Muscle layer of duodenum (tissue), 2 donors: ENCODE data around the gene ASXL2.

ENCODE experiments used
- H3K27ac ChIP-seq: one replicate; pipeline ENCODE4 v1.7.0; 2013; ENCODE audit warnings: mild to moderate bottlenecking, low read length
- H3K27me3 ChIP-seq: one replicate; pipeline ENCODE4 v1.7.0; 2013; ENCODE audit warnings: low read depth, mild to moderate bottlenecking, control low read depth, low read length
- H3K36me3 ChIP-seq, 2 donors: one replicate each; pipeline ENCODE4 v1.7.0; 2013; ENCODE audit warnings: low read length in 2 of 2, control low read depth in 1 of 2, mild to moderate bottlenecking in 1 of 2; ENCODE audit not compliant: insufficient read depth in 2 of 2, control insufficient read depth in 1 of 2
- H3K4me1 ChIP-seq, 2 donors: one replicate each; pipeline ENCODE4 v1.7.0; 2013; ENCODE audit warnings: low read length in 2 of 2, mild to moderate bottlenecking in 2 of 2, control low read depth in 1 of 2, moderate library complexity in 1 of 2; ENCODE audit not compliant: insufficient read depth in 2 of 2, control insufficient read depth in 1 of 2
- H3K4me3 ChIP-seq, 2 donors: one replicate each; pipeline ENCODE4 v1.7.0; 2013; ENCODE audit warnings: low read length in 2 of 2, low read depth in 1 of 2, mild to moderate bottlenecking in 1 of 2
- H3K9me3 ChIP-seq, 2 donors: one replicate each; pipeline ENCODE4 v1.7.0; 2013; ENCODE audit warnings: low read length in 2 of 2, control low read depth in 1 of 2, mild to moderate bottlenecking in 1 of 2; ENCODE audit not compliant: control insufficient read depth in 1 of 2
- donor health status: healthy.

ASXL2 gene

GRCh38 chr2:25794544-25795276, 83.6 kb downstream of the ASXL2 start:
- no peaks in the 10 kb centered on the region for H3K27me3 ChIP-seq
- H3K4me1 ChIP-seq: peaks cover 0 to 3% of the 10 kb centered on the region in 2 donors
- peaks cover 3 to 11% of the 10 kb centered on the region in 2 donors for H3K36me3 ChIP-seq
- H3K27ac ChIP-seq: peak overlapping the region; percentile 45
- H3K4me3 ChIP-seq: no peak overlapping the region
- H3K9me3 ChIP-seq: no peaks in the 10 kb centered on the region

- Histone ChIP-seq H3K4me3 (no peak overlapping the region), H3K4me1 (no peaks in the 10 kb centered on the region), H3K9me3 (no peaks in the 10 kb centered on the region), H3K36me3 (peaks cover 0 to 7% of the 10 kb centered on the region in 2 donors), H3K27me3 (no peaks in the 10 kb centered on the region), H3K27ac (no peak overlapping the region)
Observed at GRCh38 chr2:25790074-25790790, 88.1 kb downstream of the ASXL2 start.

- Histone ChIP-seq H3K4me3 (no peak overlapping the region), H3K27me3 (no peaks in the 10 kb centered on the region), H3K36me3 (peaks cover 0 to 4% of the 10 kb centered on the region in 2 donors), H3K4me1 (no peaks in the 10 kb centered on the region), H3K27ac (no peak overlapping the region), H3K9me3 (no peaks in the 10 kb centered on the region)
Observed at GRCh38 chr2:25788457-25788856, 89.8 kb downstream of the ASXL2 start.

GRCh38 chr2:25787020-25787419, 91.3 kb downstream of the ASXL2 start:
- no peaks in the 10 kb centered on the region for H3K27me3 ChIP-seq
- no peak overlapping the region for H3K4me3 ChIP-seq
- no peak overlapping the region for H3K27ac ChIP-seq

GRCh38 chr2:25784404-25784803, 93.9 kb downstream of the ASXL2 start:
- Histone ChIP-seq H3K4me1 (no peaks in the 10 kb centered on the region), H3K27ac (no peak overlapping the region), H3K4me3 (no peak overlapping the region), H3K27me3 (no peaks in the 10 kb centered on the region), H3K9me3 (no peaks in the 10 kb centered on the region), H3K36me3 (peaks cover 0 to 4% of the 10 kb centered on the region in 2 donors)

More at GRCh38 chr2:25787020-25787419, 91.3 kb downstream of the ASXL2 start:
- Histone ChIP-seq H3K4me1 (no peaks in the 10 kb centered on the region), H3K36me3 (peaks cover 0 to 4% of the 10 kb centered on the region in 2 donors), H3K9me3 (no peaks in the 10 kb centered on the region)

- H3K4me1 ChIP-seq: no peaks in the 10 kb centered on the region
- H3K27me3 ChIP-seq: no peaks in the 10 kb centered on the region
- no peak overlapping the region for H3K4me3 ChIP-seq
- H3K36me3 ChIP-seq: no peaks in the 10 kb centered on the region
- H3K9me3 ChIP-seq: peaks cover 0 to 2% of the 10 kb centered on the region in 2 donors
- H3K27ac ChIP-seq: no peak overlapping the region
Observed at GRCh38 chr2:25777077-25777476, 101.2 kb downstream of the ASXL2 start.

- Histone ChIP-seq H3K9me3 (peaks cover 0 to 2% of the 10 kb centered on the region in 2 donors), H3K4me3 (no peak overlapping the region), H3K4me1 (no peaks in the 10 kb centered on the region), H3K27me3 (no peaks in the 10 kb centered on the region), H3K27ac (no peak overlapping the region), H3K36me3 (peaks cover 23 to 24% of the 10 kb centered on the region in 2 donors)
Observed at GRCh38 chr2:25772078-25772477, 106.2 kb downstream of the ASXL2 start.

GRCh38 chr2:25763575-25763974, 114.7 kb downstream of the ASXL2 start:
- H3K27ac ChIP-seq: no peak overlapping the region
- H3K27me3 ChIP-seq: no peaks in the 10 kb centered on the region
- no peaks in the 10 kb centered on the region for H3K4me1 ChIP-seq
- peaks cover 14 to 29% of the 10 kb centered on the region in 2 donors for H3K36me3 ChIP-seq
- H3K4me3 ChIP-seq: no peak overlapping the region
- no peaks in the 10 kb centered on the region for H3K9me3 ChIP-seq

- H3K4me1 ChIP-seq: no peaks in the 10 kb centered on the region
- H3K36me3 ChIP-seq: peaks cover 11 to 19% of the 10 kb centered on the region in 2 donors
- H3K27me3 ChIP-seq: no peaks in the 10 kb centered on the region
- no peaks in the 10 kb centered on the region for H3K9me3 ChIP-seq
- no peak overlapping the region for H3K4me3 ChIP-seq
- no peak overlapping the region for H3K27ac ChIP-seq
Observed at GRCh38 chr2:25760297-25760696, 118.0 kb downstream of the ASXL2 start.

GRCh38 chr2:25758348-25758747, 119.9 kb downstream of the ASXL2 start:
- Histone ChIP-seq H3K4me1 (no peaks in the 10 kb centered on the region), H3K4me3 (no peak overlapping the region), H3K27ac (no peak overlapping the region), H3K36me3 (peaks cover 31 to 35% of the 10 kb centered on the region in 2 donors), H3K9me3 (no peaks in the 10 kb centered on the region), H3K27me3 (no peaks in the 10 kb centered on the region)

- H3K27ac ChIP-seq: no peak overlapping the region
- H3K9me3 ChIP-seq: no peaks in the 10 kb centered on the region
- H3K27me3 ChIP-seq: no peaks in the 10 kb centered on the region
- H3K4me3 ChIP-seq: no peak overlapping the region
- no peaks in the 10 kb centered on the region for H3K4me1 ChIP-seq
- H3K36me3 ChIP-seq: peaks cover 34 to 36% of the 10 kb centered on the region in 2 donors
Observed at GRCh38 chr2:25757906-25758305, 120.4 kb downstream of the ASXL2 start.
